B cell (primary cell): ENCODE results near the gene ENOX1. TPM values are rescaled to one million over a fixed set of nuclear protein-coding genes. Genes with fewer than 3 reads are reported as not detected.

Experiments
- ATAC-seq: fragments of 200-7000 bp; cut with Tn5 transposase; one replicate; pipeline ENCODE4 v1.10.0; 2021; ENCODE audit warnings: low read depth, mild to moderate bottlenecking, moderate number of reproducible peaks, moderate library complexity
- CTCF ChIA-PET: fragments of 350-600 bp; sonication (Branson Sonifier 250); formaldehyde crosslinking; loops from one replicate; lab custom pipeline; 2021; ENCODE audit warnings: antibody characterized with exemption, inconsistent platforms; lab: Charles Lee
- POLR2A ChIA-PET: fragments of 350-600 bp; sonication (Branson Sonifier 250); formaldehyde crosslinking; loops from one replicate; lab custom pipeline; 2021; ENCODE audit warnings: antibody characterized with exemption; lab: Charles Lee
- DNase-seq: peaks from one replicate; pipeline ENCODE4 v3.0.0; 2013
- H2AFZ ChIP-seq: 2 replicates; pipeline ENCODE4 v1.6.1; 2012; ENCODE audit warnings: mild to moderate bottlenecking, low read depth, low read length; ENCODE audit not compliant: insufficient read depth, poor library complexity, severe bottlenecking
- H3K27ac ChIP-seq, 2 donors: 1 replicate in 1 of 2; 2 replicates in 1 of 2; pipeline ENCODE4 v1.5.1; 2012 to 2013; ENCODE audit warnings: low read length in 2 of 2, mild to moderate bottlenecking in 2 of 2, moderate library complexity in 1 of 2
- H3K27me3 ChIP-seq, 4 experiments: fragments of 200-600 bp in 1 of 4; sonication (generic) in 1 of 4; replicated peaks in 1 of 4; 1 replicate in 2 of 4; 2 replicates in 2 of 4; pipeline versions ENCODE4 v1.6.1 to v1.7.0; 2013 to 2016; ENCODE audit warnings: low read length in 3 of 4, mild to moderate bottlenecking in 2 of 4, mixed read lengths in 1 of 4, moderate library complexity in 1 of 4; ENCODE audit not compliant: insufficient read depth in 4 of 4, control insufficient read depth in 3 of 4; ENCODE audit errors: control extremely low read depth in 1 of 4
- H3K36me3 ChIP-seq, 2 experiments: replicated peaks in 1 of 2; 1 replicate in 1 of 2; 2 replicates in 1 of 2; pipeline versions ENCODE4 v1.6.1 to v1.7.1; 2013; ENCODE audit warnings: low read length in 1 of 2; ENCODE audit not compliant: insufficient read depth in 2 of 2, control insufficient read depth in 1 of 2; ENCODE audit errors: control extremely low read depth in 1 of 2, extremely low read depth in 1 of 2
- H3K4me1 ChIP-seq, 2 donors: fragments of 200-600 bp in 1 of 2; sonication (generic) in 1 of 2; 1 replicate in 1 of 2; 2 replicates in 1 of 2; pipeline versions ENCODE4 v1.5.1 to v1.6.1; 2013 to 2017; ENCODE audit warnings: low read length in 2 of 2; ENCODE audit not compliant: control insufficient read depth in 2 of 2, insufficient read depth in 2 of 2
- H3K4me2 ChIP-seq: replicated peaks from 2 replicates; pipeline ENCODE3; 2012; ENCODE audit warnings: mild to moderate bottlenecking, low read depth, low read length; ENCODE audit not compliant: poor library complexity, severe bottlenecking
- H3K4me3 ChIP-seq, 5 experiments: fragments of 200-600 bp in 1 of 5; sonication (generic) in 1 of 5; 1 replicate in 3 of 5; 2 replicates in 2 of 5; pipeline versions ENCODE4 v1.5.1 to v1.7.0; 2011 to 2016; ENCODE audit warnings: low read length in 4 of 5, mild to moderate bottlenecking in 4 of 5, low read depth in 2 of 5, control low read depth in 1 of 5, moderate library complexity in 1 of 5; ENCODE audit not compliant: insufficient read depth in 1 of 5; ENCODE audit errors: control extremely low read depth in 1 of 5, extremely low read depth in 1 of 5
- H3K79me2 ChIP-seq: fragments of 200-600 bp; sonication (generic); one replicate; pipeline ENCODE4 v1.6.0; 2016; ENCODE audit warnings: low read length; ENCODE audit not compliant: control insufficient read depth, insufficient read depth
- H3K9ac ChIP-seq: fragments of 200-600 bp; sonication (generic); 2 replicates; pipeline ENCODE4 v1.6.1; 2017; ENCODE audit warnings: mild to moderate bottlenecking, low read length, moderate library complexity
- H3K9me3 ChIP-seq, 3 donors: one replicate each; pipeline versions ENCODE4 v1.6.1 to v1.7.1; 2013; ENCODE audit warnings: low read length in 2 of 3; ENCODE audit not compliant: control insufficient read depth in 2 of 3, insufficient read depth in 1 of 3; ENCODE audit errors: control extremely low read depth in 1 of 3
- H4K20me1 ChIP-seq: 2 replicates; pipeline ENCODE4 v1.6.0; 2012; ENCODE audit warnings: mild to moderate bottlenecking, low read length; ENCODE audit not compliant: insufficient read depth, control insufficient read depth, poor library complexity, severe bottlenecking
- H3K27ac Mint-ChIP-seq: one replicate; pipeline ENCODE4 v1.8.0; 2021; ENCODE audit warnings: mixed read lengths
- H3K27me3 Mint-ChIP-seq: one replicate; pipeline ENCODE4 v1.8.0; 2021; ENCODE audit warnings: mixed read lengths
- H3K4me1 Mint-ChIP-seq: one replicate; pipeline ENCODE4 v1.8.0; 2021; ENCODE audit warnings: mixed read lengths
- H3K4me3 Mint-ChIP-seq: one replicate; pipeline ENCODE4 v1.8.0; 2021; ENCODE audit warnings: mixed read lengths
- H3K9me3 Mint-ChIP-seq: one replicate; pipeline ENCODE4 v1.8.0; 2022; ENCODE audit warnings: mixed read lengths; ENCODE audit not compliant: insufficient read depth
- EZH2 ChIP-seq: IDR thresholded peaks from 2 replicates; pipeline ENCODE4 v1.6.1; 2012; ENCODE audit warnings: borderline replicate concordance, low read depth, mild to moderate bottlenecking, moderate library complexity, low read length; ENCODE audit not compliant: insufficient read depth, poor library complexity, severe bottlenecking
- WGBS: methylation state at CpG from one replicate; pipeline ENCODE4 v1.1.5; 2013; ENCODE audit warnings: missing lambda C conversion rate; ENCODE audit not compliant: insufficient coverage; 5-methylcytosine and 5-hydroxymethylcytosine counted together
- intact Hi-C: fragments of 100-400 bp; cut with micrococcal nuclease; formaldehyde crosslinking; loops from one replicate; pipeline ENCODE4 v1.10.0; 2022
- polyA plus RNA-seq: library from polyadenylated mRNA; depleted of rRNA; stranded (reverse); fragments of >200 nt; gene quantifications from 2 replicates; pipeline ENCODE4 v1.2.3, GENCODE V29; 2012
- total RNA-seq, 2 donors: library from RNA; stranded (reverse); fragments of 120-200 nt in 1 of 2; gene quantifications; 1 replicate in 1 of 2; 2 replicates in 1 of 2; pipeline versions ENCODE4 v1.2.3 to v1.2.4, GENCODE V29; 2013 to 2022
- TF ChIP-seq, protein P1 (sequence below): fragments of 200-600 bp; IDR thresholded peaks from one replicate; pipeline ENCODE4 v1.8.0; 2022; ENCODE audit warnings: antibody characterized with exemption, mild to moderate bottlenecking

Gene ENOX1
- total and polyA plus RNA-seq, 2 donors (not counting 1 experiment from before 2014, with no cell fraction given): not detected

- Mint-ChIP-seq H3K27ac (no peak overlapping the region), H3K9me3 (no peaks in the 10 kb centered on the region), H3K4me3 (no peak overlapping the region), H3K27me3 (peaks cover 7% of the 10 kb centered on the region), H3K4me1 (peaks cover 7% of the 10 kb centered on the region)
- Histone ChIP-seq H3K9ac (no peak overlapping the region), H3K4me1 (peaks cover 3 to 4% of the 10 kb centered on the region in 2 donors), H3K9me3 (no peaks in the 10 kb centered on the region), H3K4me3 (no peak overlapping the region), H3K27me3 (no peaks in the 10 kb centered on the region), H4K20me1 (no peaks in the 10 kb centered on the region), H3K79me2 (no peaks in the 10 kb centered on the region), H3K27ac (no peak overlapping the region), H3K4me2 (no peak overlapping the region), H3K36me3 (no peaks in the 10 kb centered on the region), H2AFZ (no peak overlapping the region)
- ChIA-PET POLR2A (no interaction called here), CTCF (no interaction called here)
- intact Hi-C loops: no loop called here
- ATAC-seq (no peak), DNase-seq (no peak)
- TF ChIP-seq EZH2: no peak
- TF ChIP-seq, protein P1, sequence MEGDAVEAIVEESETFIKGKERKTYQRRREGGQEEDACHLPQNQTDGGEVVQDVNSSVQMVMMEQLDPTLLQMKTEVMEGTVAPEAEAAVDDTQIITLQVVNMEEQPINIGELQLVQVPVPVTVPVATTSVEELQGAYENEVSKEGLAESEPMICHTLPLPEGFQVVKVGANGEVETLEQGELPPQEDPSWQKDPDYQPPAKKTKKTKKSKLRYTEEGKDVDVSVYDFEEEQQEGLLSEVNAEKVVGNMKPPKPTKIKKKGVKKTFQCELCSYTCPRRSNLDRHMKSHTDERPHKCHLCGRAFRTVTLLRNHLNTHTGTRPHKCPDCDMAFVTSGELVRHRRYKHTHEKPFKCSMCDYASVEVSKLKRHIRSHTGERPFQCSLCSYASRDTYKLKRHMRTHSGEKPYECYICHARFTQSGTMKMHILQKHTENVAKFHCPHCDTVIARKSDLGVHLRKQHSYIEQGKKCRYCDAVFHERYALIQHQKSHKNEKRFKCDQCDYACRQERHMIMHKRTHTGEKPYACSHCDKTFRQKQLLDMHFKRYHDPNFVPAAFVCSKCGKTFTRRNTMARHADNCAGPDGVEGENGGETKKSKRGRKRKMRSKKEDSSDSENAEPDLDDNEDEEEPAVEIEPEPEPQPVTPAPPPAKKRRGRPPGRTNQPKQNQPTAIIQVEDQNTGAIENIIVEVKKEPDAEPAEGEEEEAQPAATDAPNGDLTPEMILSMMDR: no peak
Measured at GRCh38 chr13:43239275-43239840, 547.4 kb downstream of the ENOX1 start.

- CTCF ChIA-PET: no interaction called here
- no peak overlapping the region for H3K4me3 ChIP-seq
- H3K9me3 ChIP-seq: no peaks in the 10 kb centered on the region
- H3K27ac ChIP-seq: no peak overlapping the region
- no peaks in the 10 kb centered on the region for H4K20me1 ChIP-seq
- DNase-seq: no peak
- Mint-ChIP-seq H3K9me3 (no peaks in the 10 kb centered on the region), H3K27ac (no peak overlapping the region), H3K4me1 (peaks cover 7% of the 10 kb centered on the region), H3K27me3 (peaks cover 8% of the 10 kb centered on the region), H3K4me3 (no peak overlapping the region)
- TF ChIP-seq, protein P1: no peak
- TF ChIP-seq EZH2: no peak
- WGBS: 100% methylated on average over 1 of the region's 2 CpGs
- no peak overlapping the region for H2AFZ ChIP-seq
- intact Hi-C loops: no loop called here
- no peak overlapping the region for H3K9ac ChIP-seq
- peaks cover 3 to 4% of the 10 kb centered on the region in 2 donors for H3K4me1 ChIP-seq
- H3K27me3 ChIP-seq: no peaks in the 10 kb centered on the region
- H3K79me2 ChIP-seq: no peaks in the 10 kb centered on the region
- ATAC-seq: no peak
- POLR2A ChIA-PET: no interaction called here
- no peak overlapping the region for H3K4me2 ChIP-seq
- H3K36me3 ChIP-seq: no peaks in the 10 kb centered on the region
Measured at GRCh38 chr13:43238341-43239083, 548.3 kb downstream of the ENOX1 start.
